Right lobe of liver (tissue), 6 donors: ENCODE measurements around the gene RASGRP2. TPM values are rescaled to one million over a fixed set of nuclear protein-coding genes. Genes with fewer than 3 reads are reported as not detected.

Source experiments
- ATAC-seq, 4 donors: fragments of 200-7000 bp; cut with Tn5 transposase; one replicate each; pipeline ENCODE4 v1.9.1; 2020; ENCODE audit warnings: mild to moderate bottlenecking in 4 of 4, moderate library complexity in 4 of 4
- DNase-seq, 3 donors: peaks; one replicate each; pipeline ENCODE4 v3.0.0-alpha.2; 2020
- H3K27ac ChIP-seq, 3 donors: fragments of 200-600 bp; one replicate each; pipeline ENCODE4 v1.8.0; 2022
- H3K27me3 ChIP-seq, 2 donors: fragments of 200-600 bp; one replicate each; pipeline ENCODE4 v1.8.0; 2022
- H3K36me3 ChIP-seq, 4 donors: fragments of 200-600 bp; sonication (generic) in 1 of 4; one replicate each; pipeline versions ENCODE4 v1.5.1 to v1.8.0; 2017 to 2022; ENCODE audit warnings: control low read depth in 1 of 4
- H3K4me1 ChIP-seq, 4 donors: fragments of 200-600 bp; sonication (generic) in 1 of 4; one replicate each; pipeline versions ENCODE4 v1.5.1 to v1.8.0; 2017 to 2022; ENCODE audit warnings: control low read depth in 1 of 4
- H3K4me3 ChIP-seq, 3 donors: fragments of 200-600 bp; one replicate each; pipeline ENCODE4 v1.8.0; 2022
- H3K9me3 ChIP-seq, 4 donors: fragments of 200-600 bp; sonication (generic) in 1 of 4; one replicate each; pipeline versions ENCODE4 v1.5.1 to v1.8.0; 2017 to 2022; ENCODE audit warnings: control low read depth in 1 of 4
- CTCF ChIP-seq, 4 donors: fragments of 200-600 bp in 3 of 4; fragments of 450-650 bp in 1 of 4; IDR thresholded peaks; one replicate each; pipeline versions ENCODE4 v1.5.1 to v1.8.0; 2016 to 2022; ENCODE audit warnings: antibody characterized with exemption in 4 of 4, mild to moderate bottlenecking in 2 of 4
- POLR2A ChIP-seq: fragments of 450-650 bp; IDR thresholded peaks from one replicate; pipeline ENCODE4 v1.6.1; 2017; ENCODE audit warnings: antibody characterized with exemption, mild to moderate bottlenecking
- WGBS: methylation state at CpG from one replicate; pipeline ENCODE4 v1.1.6; 2018; ENCODE audit warnings: low coverage, low lambda C conversion rate; ENCODE audit not compliant: insufficient coverage; ENCODE audit errors: missing lambda C conversion rate; 5-methylcytosine and 5-hydroxymethylcytosine counted together
- intact Hi-C, 2 donors: fragments of 100-400 bp; cut with DNase I; formaldehyde crosslinking; loops; one replicate each; pipeline versions ENCODE4 v1.11.2 to v1.14.1; 2022
- total RNA-seq, 6 experiments: library from RNA; depleted of rRNA in 2 of 6; stranded (reverse); fragments of >200 nt in 2 of 6; fragmentation: NEBNext Ultra II Directional in 3 of 6; extraction: Animal tissue kit (Norgen Biotek cat#: 25700) in 3 of 6; gene quantifications; one replicate each; pipeline versions ENCODE4 v1.1.0 to v1.2.4, GENCODE V29; 2016 to 2023
- donor health status: DM: no; HTN: yes; CAD: no.
- donor health status: DM: no; HTN: no; CAD: no.
- donor health status: DM: no; HTN: no; CAD: no.
- donor health status: DM: no; HTN: yes; CAD: no.
- donor health status: DM: no; HTN: yes; CAD: no.

RASGRP2 gene
- total RNA-seq, 6 experiments from 2014 or later = 1.6 to 8.1 (median 3.2) TPM

GRCh38 chr11:64742889-64743590, 902 bp downstream of the RASGRP2 start:
- H3K27me3 ChIP-seq = peaks cover 0 to 5% of the 10 kb centered on the region in 2 donors

GRCh38 chr11:64742087-64742888, 1.7 kb downstream of the RASGRP2 start:
- peaks cover 0 to 5% of the 10 kb centered on the region in 2 donors for H3K27me3 ChIP-seq
- H3K27ac ChIP-seq = peak overlapping the region; percentile 60 to 76 (median 66)
- H3K4me1 ChIP-seq = peaks cover 0 to 23% (median 5%) of the 10 kb centered on the region in 4 donors
- DNase-seq (peak in 2 of 3 donors; percentile 56 to 65), ATAC-seq (peak; percentile 6 to 22 (median 14))
- intact Hi-C loops = no loop called here
- peak overlapping the region; percentile 46 to 59 (median 53) for H3K4me3 ChIP-seq
- H3K36me3 ChIP-seq = no peaks in the 10 kb centered on the region
- TF ChIP-seq CTCF (IDR thresholded peaks at IDR 0.05) (no peak), POLR2A (no peak)
- no peaks in the 10 kb centered on the region for H3K9me3 ChIP-seq
- 6% methylated on average over 21 of the region's 54 CpGs for WGBS

More at GRCh38 chr11:64742889-64743590, 902 bp downstream of the RASGRP2 start:
- Histone ChIP-seq H3K4me1 (peaks cover 0 to 23% (median 5%) of the 10 kb centered on the region in 4 donors), H3K36me3 (no peaks in the 10 kb centered on the region), H3K9me3 (no peaks in the 10 kb centered on the region), H3K4me3 (peak overlapping the region; percentile 46 to 59 (median 53)), H3K27ac (peak overlapping the region; percentile 60 to 76 (median 66))
- no peak for TF ChIP-seq POLR2A
- peak; percentile 88 to 97 (median 94) for TF ChIP-seq CTCF (IDR thresholded peaks at IDR 0.05)
- ATAC-seq (peak; percentile 77 to 85 (median 79)), DNase-seq (peak; percentile 84 to 87 (median 86))
- intact Hi-C loops = no loop called here
- 0% methylated on average over 5 of the region's 58 CpGs for WGBS

GRCh38 chr11:64741375-64742086, 2.4 kb downstream of the RASGRP2 start:
- DNase-seq = peak in 1 of 3 donors; percentile 45
- H3K27me3 ChIP-seq = peaks cover 0 to 5% of the 10 kb centered on the region in 2 donors
- WGBS = 60% methylated on average over 11 of the region's 24 CpGs

More at GRCh38 chr11:64741375-64742086, 2.4 kb downstream of the RASGRP2 start:
- peaks cover 0 to 24% (median 5%) of the 10 kb centered on the region in 4 donors for H3K4me1 ChIP-seq
- TF ChIP-seq POLR2A (no peak), CTCF (IDR thresholded peaks at IDR 0.05) (no peak)
- peak overlapping the region; percentile 46 to 59 (median 53) for H3K4me3 ChIP-seq
- intact Hi-C loops = no loop called here
- H3K9me3 ChIP-seq = no peaks in the 10 kb centered on the region
- no peak overlapping the region for H3K27ac ChIP-seq
- H3K36me3 ChIP-seq = no peaks in the 10 kb centered on the region
- no peak for ATAC-seq
